Activated CD8-positive, alpha-beta memory T cell treated with anti-CD3 and anti-CD28 coated beads for 48 hours (primary cell): ENCODE data around the gene SPECC1.
A peak's percentile ranks its signal among the peaks of the same experiment; 100 is the strongest.
"Not testable (repeated sequence)": the region's sequence is repeated elsewhere in the genome, so short reads cannot be mapped to it uniquely, and the experiment has no call there.

Experiments
- DNase-seq, 3 experiments: peaks; one replicate each; pipeline ENCODE4 v3.0.0-alpha.2; 2020; ENCODE audit warnings: low read depth in 2 of 3, low spot score in 2 of 3

Gene SPECC1

DNA sequence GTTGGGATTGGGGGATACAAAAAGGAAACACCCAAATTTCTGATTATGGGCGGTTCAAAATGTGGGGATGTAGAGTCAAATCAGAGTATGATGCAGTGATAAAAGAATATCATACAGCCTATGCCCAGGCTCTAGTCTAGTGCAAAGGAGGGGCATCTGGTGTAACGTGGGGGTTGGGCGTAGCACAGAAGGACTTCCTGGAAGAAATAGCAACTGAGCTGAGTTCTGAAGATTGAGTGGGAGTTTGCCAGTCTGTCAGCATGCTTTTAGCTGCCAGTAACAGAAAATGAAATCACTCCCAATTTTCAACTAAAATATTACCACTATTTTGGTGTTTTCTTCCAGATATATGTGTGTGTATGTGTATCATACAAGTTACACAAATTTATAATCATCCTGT, 196.9 kb downstream of the SPECC1 start:
- DNase-seq, result no peak

DNA sequence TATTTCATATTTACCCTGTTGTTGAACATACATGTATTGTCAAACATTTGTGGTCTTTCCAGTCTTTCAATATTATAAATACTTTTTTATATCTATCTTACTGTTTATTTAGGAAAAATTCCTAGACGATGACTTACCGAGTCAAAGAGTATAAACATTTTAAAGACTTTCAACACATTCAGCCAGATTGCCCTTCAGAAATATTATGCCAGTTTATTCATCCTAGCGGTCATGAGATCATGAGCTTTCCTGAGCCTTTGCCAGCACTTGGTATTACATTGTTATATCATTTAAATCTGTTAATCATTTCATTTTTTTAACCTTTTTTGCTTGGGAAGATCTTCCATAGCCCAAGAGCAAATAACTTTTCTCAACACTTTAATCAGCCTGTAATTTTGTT, 197.4 kb downstream of the SPECC1 start:
- no peak for DNase-seq

DNA sequence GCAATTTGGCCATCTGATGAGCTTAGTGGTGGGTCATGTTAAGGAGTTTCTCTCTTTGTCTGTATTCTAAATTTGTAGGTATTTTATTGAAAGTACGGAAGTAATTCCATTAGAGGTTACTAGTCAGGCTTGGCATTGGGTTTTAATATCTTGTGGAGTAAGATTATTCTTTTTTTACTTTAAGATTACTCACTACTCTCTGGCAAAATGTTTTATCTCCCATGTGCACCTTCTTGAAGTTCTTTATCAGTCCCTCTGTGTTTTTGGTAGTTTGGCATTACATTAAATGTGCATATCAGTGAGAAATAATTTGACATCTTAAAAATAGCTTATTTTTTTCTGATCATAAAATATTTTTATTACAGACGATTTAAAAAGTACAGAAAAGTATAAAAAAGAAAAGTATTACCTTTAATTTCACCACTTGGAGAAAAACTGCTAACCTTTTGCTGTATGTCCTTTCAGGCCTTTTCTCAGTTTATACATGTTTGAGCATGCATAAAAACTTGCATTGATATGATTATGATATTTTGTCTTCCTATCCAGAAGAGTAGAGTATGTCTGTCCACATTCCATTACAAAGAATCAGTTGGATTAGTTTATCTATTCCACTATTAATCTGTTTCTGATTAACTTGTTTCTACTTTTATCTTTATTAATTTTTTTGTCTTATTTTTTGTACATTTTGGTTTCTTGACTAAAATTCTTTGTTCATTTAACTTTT, 198.3 kb downstream of the SPECC1 start:
- DNase-seq, result no peak

DNA sequence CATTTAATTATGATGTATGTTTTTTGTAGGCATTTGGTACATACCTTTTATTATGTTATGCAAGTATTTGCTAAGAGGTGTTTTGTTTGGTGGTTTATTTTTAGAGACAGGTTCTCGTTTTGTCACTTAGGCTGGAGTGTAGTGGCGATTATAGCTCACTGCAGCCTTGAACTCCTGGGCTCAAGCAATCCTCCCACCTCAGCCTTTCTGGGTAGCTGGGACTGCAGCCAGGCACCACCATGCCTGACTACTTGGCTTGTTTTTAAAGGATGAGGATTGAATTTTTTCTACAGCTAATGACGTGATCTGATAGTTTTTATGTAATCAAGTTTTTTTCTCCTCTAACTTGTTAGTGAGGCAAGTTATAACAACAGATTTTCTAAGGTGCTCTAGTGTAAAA, 199.6 kb downstream of the SPECC1 start:
- DNase-seq, result no peak

DNA sequence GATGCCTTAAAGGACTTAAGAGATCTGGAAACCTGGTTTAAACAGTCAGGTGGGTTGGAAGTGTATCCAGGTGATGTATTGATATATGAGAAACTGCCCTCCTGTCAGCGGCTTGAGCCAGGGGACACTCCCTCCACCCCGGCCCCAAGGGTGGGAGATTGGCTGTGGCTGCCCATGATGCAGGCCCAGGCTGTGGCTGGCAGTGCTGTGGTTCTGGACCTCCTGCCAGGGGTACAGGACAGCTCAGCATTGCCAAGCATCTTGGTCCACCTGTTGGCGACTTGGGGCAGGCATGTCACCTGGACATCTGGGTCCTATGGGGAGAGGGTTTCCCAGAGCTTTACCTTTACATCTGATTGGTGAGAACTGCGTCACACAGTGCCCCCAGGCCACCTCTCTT, 201.0 kb downstream of the SPECC1 start:
- no peak for DNase-seq

DNA sequence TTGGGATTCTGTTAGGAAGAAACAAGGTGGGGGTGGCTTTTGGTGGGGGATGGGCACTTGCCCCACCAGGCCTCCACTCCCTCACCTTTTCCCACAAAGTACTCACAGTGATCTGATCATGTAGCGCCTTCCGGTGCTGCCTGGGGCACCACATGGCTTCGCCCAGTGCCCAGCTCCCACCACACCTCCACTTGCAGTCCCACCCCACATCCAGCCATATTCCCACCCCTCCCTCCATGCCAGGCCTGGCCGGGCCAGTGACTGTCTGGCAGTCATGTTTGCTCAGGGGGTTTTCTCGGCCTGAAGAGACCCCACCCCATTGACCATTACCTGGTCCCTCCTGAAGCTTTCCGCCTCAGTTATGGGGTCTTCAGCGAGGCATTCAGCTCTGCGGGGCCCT, 201.5 kb downstream of the SPECC1 start:
- DNase-seq, result no peak

DNA sequence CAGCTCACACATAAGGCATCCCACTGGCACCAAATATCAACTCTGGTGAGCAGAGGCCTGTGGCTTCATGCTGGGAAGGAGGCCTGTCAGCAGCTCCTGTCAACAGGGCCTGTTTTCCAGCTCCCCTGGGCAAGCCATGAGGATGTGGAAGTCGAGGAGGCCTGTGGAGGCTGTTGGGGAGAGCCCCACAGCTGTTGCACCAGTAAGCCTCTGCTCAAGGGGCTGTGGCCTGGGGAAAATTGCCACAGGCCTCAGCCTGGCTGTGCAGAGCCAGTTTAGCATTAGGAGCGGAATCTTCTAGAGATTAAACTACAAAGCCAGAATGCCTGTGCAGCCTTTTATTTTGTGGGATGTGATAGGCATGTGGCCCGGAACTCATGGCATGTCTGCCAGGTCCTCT, 202.1 kb downstream of the SPECC1 start:
- no peak for DNase-seq

DNA sequence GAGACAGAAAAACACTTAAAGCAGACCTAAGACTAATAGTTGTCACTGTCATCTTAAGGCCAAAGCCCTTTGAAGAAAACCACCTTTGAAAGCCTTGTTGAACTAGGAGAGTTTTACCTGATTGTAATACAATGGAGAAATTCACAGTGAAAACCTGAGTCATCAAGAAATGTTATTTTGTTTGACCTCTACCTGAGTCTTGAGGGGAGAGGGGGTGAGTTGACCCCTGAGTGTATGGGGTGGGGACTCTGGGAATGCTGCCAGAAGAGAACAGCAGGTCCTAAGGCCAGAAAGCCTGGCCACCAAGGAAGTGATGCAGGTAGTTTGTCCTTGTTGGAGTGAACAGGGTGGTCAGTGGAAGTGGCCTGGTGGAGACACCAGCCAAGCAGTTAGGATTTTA, 204.3 kb downstream of the SPECC1 start:
- no peak for DNase-seq

DNA sequence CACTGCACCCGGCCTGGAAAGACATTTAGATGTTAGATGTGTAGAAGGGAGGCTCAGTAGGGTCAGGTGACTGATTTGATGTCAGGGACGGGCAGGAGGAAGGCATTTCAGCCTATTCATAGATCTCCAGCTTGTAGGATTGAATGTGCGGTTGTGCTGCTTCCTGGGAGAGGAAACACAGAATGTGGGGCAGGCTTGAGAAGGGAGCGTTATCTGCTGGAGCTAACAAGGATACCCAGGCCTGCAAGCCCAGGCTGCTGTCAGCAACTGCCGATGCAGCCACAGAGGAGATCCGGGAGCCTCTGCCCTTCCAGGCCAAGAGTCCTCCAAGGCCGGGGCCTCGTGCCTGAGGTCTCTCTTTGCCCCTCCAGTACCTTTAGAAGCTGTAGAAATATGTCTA, 205.6 kb downstream of the SPECC1 start:
- no peak for DNase-seq

DNA sequence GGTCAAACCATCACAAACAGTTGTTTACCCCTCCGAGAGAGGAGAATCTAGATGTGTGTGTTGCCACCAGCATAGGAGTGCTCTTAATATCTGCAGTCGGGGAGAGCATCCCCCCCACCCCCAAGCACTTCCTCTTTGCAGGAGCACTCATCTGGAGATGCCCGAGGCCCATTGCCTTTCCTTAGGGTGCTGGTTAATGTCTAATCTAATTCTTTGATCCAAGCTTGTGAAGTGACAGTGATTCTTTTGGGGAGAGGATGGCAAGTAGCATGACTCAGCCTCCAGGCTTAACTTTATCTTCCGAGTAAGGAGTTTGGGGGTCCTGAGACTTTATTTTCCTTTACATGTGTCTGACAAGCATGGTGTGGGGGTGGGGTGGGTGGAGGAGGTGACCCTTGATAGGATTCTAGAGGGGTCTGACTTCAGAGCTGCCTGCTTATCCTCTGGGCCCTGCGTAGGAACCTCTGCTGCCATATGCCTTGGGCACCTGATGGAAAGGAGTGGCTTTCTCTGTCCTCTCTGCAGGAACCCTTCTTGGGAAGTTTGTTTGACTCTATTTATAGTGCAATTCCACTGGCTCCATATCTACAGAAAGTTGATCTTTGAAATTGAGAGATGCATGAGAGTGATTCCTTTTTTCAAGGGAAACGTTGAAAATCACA, 207.1 kb downstream of the SPECC1 start:
- no peak for DNase-seq

DNA sequence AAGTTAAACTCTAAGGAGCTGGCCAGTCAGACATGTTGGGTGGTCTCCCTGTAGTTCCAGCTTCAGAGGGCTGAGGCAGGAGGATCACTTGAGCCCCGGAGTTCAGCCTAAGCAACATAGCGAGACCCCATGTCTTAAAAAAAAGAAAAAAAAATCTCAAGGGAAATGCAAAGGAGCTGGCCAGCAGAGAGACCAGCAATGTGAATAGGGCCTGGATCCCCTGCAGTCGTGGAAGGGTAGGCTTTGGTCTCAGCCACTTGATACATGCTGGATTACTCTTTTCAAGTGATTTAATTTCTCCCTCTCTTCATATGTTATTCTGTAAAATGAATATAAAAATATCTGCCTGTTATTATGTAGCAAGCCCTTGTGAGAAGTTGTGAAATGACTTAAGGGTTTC, 207.7 kb downstream of the SPECC1 start:
- no peak for DNase-seq

DNA sequence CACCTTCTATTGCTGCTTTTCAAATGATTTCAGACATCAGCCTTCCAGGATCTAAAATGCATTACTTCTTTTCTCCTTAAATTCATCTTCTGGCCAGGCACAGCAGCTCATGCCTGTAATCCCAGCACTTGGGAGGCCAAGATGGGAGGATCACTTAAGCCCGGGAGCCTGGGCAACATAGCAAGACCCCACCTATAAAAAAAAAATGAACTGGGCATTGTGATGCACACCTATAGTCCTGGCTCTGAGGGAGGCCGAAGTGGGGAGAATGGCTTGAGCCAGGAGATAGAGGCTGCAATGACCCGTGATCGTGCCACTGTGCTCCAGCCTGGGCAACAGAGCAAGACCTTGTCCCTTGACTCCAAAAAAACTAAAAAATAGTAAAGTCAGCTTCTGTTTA, 208.5 kb downstream of the SPECC1 start:
- no peak for DNase-seq

DNA sequence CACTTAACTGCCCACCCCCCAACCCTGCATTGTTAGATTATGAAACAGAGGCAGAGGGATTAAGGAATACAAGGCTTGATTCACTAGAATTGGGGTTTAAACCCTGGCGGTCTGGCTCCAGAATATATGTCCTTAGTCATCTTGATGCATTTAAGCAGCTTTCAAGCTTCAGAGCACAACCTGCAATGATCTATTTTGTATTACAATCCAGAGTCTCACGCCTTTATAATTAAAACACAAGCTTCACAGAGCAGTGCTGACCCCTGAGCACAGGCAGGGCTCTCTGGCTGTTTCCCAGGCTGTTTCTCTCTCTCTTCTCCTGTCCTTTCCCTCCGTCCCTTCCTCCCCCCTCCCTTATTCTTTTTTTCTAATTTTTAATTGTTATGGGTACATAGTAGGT, 209.1 kb downstream of the SPECC1 start:
- no peak for DNase-seq

DNA sequence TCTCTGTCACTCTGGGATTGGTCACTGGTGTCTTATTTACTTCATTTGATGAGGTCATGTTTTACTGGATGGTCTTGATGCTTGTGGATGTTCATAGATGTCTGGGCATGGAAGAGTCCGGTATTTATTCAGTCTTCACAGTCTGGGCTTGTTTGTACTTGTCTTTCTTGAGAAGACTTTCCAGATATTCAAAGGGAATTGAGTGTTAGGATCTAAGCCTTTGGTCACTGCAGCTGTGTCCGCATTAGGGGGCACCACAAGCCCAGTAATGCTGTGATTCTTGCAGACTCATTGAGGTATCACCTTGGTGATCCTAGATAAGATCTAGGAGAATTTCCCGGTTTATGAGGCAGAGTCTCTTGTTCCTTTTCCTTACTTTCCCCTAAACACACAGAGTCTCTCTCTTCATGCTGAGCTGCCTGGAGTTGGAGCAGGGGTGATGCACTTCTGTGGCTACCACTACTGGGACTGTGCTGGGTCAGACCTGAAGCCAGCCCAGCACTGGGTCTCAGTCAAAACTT, 214.7 kb downstream of the SPECC1 start:
- DNase-seq, result no peak

DNA sequence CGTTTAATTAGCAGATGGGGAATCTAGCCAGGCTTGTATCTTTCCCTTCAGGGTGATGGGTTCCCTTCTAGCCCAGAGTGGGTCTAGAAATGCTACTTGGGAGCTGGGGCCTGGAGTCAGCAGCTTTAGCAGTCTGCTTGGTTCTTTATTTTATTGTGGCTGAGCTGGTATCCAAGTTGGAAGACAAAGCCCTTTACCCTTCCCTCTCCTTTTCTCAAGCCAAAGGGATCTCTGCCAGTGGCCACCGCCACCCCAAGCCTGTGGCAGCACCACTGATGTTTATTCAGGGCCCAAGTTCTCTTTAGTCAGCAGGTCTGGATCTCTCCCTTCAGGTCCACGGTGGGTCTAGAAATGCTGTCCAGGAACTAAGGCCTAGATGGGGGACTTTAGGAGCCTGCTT, 215.2 kb downstream of the SPECC1 start:
- no peak for DNase-seq

DNA sequence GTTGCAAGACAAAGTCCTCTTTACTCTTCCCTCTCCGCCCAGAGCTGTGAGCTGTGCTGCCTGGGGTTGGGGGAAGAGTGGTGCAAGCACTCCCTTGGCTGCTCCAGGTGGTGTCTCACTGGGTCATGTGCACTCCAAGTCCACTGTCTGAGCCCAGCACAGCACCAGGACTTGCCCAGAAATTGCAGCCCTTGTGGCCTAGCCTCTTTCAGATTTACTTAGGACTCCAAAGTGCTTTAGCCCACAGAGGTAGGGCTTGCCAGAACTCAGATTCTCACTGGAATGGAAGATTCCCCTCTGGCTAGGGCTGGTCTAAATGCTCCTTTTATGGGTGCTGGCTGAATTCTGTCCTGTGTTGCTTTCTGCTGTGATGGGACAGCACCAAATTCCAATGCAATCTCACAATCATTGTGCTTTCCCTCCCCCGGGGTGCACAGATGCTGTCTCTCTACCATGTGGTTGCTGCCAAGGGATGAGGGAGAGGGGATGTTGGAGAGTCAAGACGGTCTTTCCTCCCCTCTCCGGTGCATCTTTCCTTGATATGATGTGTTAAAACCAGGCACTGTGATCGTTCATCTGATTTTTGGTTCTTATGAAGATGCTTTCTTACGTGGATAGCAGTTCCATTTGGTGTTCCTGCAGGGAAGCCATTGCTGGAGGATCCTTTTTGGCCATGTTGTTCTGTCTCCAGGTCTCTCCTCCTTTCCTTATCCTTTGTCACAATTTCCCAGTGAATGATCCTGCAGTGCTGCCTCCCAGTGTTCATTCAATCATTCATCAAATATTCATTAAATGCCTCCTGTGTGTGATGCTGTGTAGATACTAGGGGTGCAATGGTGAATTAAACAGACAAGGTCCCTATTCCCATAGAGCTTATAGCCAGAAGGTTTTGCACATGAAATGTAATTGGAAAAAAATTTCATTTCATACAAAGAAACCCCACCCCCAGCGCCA, 216.3 kb downstream of the SPECC1 start:
- no peak for DNase-seq

DNA sequence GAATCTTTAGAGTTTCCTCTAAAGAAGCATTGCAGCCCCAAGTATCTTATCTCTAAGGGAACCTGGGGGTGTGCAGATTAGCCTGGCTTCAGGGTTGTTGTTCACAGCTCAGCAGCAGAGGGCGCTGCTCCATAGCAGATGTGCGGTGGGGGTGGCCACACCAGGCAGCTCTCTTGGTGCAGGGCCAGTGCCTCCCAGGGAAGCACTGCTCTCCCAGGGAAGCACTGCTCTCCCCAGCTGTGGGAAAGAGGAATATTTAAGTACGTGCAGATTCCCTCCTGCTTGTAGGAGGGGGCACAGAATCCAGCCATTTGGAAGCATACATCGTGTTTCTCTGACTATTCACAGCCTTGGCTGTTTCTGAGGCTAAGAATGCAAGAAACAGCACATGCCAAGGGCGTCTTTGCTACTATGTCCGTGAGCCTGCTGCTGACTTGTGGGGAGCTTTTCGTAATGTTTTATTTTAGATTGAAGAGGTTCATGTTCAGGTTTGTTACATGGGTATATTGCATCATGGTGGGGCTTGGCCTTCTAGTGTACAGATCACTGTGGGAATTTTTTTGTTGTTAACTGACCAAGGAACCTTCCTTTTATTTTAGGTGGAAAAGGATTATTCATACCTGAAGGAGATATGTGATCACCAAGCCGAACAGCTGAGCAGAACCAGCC, 217.8 kb downstream of the SPECC1 start:
- DNase-seq, result peak; percentile 26 to 65 (median 52)

DNA sequence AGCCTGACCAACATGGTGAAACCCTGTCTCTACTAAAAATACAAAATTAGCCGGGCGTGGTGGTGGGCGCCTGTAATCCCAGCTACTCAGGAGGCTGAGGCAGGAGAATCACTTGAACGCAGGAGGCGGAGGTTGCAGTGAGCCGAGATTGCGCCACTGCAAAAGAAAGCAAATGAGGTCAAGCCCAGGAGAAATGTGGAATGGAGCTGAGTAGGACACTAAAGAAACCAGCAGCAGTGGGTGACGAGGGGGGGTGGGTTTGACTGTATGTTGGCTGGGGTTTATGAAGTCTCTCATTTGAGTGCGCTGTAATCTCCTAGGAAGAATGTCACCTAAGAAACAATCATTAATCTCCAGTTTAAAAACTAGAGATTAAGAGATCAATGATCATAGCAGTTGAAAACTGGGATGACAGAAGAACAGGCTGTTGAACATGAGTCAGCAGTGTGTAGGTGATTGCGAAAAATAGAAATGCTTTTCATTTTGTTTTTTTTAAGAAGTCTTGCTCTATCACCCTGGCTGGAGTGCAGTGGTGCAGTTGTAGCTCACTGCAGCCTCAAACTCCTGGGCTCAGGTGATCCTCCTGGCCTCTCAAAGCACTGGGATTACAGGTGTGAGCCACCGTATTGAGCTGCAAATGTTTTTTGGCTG, 218.7 kb downstream of the SPECC1 start:
- DNase-seq, result not testable (repeated sequence)

DNA sequence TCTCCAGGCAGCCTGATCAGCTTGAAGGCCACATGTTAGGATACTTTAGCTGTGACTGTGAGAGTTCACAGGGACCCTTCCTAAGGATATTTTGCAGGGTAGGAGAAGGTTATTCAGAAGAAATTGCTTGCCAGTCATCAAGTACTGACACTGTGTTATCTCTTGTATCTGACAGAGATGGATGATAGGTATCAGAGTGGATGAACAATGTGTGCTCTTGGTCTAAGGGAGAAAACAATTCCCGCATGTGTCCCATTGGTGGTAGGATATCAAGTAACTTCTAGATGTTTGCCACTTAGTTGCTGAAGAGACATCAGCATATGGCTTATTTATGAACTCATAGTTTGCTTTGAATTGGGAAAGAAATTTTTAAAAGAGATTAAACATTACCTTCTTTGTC, 219.3 kb downstream of the SPECC1 start:
- DNase-seq, result no peak

DNA sequence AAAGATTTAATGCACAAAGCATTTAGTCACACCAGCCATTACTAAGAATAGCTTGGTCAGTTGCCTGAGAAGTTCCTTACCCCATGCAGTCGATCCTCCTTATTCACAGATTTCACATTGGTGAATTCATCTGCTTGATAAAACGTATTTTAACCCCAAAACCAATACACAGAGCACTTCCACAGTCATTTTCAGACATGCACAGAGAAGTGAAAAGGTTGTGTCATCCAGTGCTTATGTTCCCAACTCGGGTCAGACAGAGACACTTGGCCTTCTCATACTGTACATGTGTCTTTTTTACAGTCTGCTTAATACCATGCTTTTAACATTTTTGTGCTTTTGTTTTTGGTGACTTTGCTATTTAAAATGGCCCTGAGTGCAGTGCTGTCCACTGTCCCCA, 219.7 kb downstream of the SPECC1 start:
- no peak for DNase-seq

DNA sequence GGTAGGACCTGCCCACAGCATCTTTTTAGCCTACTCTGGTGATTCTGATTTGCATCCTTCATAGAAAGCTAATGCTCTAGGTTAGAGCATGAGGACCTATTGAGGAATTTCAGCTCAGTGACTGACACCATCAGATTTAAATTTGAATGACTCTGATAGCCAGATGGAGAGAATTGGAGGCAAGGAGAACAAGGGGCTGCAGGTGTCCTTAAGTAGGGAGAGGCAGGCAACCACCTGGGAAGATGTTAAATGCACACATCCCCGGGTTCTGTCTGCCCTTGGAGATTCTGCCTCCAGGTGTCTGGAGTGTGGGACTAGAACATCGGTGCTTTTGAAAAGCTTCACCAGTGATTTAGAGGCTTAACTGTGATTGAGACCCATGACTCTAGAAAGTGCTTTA, 221.8 kb downstream of the SPECC1 start:
- DNase-seq, result no peak
